Hematopoietic multipotent progenitor cell treated with erythropoietin and hydrocortisone succinate and interleukin-3 and kit ligand, for 4 days (in vitro differentiated cells): Measurements from ENCODE around the gene CELSR2.

Experiments used
- DNase-seq: peaks from one replicate; pipeline ENCODE4 v3.0.0-alpha.2; 2015

Gene CELSR2

DNA sequence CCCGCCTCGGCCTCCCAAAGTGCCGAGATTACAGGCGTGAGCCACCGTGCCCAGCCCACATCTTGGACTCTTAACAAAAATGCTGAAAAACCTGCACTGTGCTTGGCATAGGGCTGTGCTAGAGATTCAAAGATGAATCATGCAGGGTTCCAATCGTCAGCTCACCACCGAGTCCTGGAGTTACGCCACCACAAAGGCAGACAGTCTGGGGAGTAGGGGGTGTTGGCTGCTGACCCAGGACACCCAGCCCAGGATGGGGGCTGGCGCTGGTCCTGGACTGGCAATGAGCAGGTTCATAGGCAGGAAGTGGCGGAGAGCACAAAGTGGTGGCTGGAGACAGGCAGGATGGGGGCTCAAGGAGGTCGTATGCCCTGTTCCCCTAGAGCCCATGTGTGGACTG, 17.6 kb downstream of the CELSR2 start:
- DNase-seq = no peak

DNA sequence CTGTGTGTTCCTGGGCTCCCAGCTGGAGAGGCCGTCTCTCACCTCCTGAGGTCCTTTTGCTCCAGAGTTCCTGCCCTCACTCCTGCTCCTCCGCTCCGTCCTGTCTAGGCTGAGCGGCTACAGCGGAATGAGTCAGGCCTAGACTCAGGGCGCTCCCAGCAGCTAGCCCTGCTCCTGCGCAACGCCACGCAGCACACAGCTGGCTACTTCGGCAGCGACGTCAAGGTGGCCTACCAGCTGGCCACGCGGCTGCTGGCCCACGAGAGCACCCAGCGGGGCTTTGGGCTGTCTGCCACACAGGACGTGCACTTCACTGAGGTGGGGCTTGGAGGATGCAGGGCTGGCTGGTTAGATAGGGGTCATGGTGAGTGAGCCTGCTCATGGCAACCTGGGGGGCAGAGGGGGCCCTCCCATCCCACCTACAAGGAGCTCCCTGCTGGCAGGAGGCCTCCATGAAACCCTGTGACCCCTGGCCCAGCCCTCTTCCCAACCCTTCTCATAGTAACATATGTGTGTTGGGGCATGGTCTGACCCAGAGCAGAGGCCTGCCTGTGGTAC, 18.5 kb downstream of the CELSR2 start:
- no peak for DNase-seq

DNA sequence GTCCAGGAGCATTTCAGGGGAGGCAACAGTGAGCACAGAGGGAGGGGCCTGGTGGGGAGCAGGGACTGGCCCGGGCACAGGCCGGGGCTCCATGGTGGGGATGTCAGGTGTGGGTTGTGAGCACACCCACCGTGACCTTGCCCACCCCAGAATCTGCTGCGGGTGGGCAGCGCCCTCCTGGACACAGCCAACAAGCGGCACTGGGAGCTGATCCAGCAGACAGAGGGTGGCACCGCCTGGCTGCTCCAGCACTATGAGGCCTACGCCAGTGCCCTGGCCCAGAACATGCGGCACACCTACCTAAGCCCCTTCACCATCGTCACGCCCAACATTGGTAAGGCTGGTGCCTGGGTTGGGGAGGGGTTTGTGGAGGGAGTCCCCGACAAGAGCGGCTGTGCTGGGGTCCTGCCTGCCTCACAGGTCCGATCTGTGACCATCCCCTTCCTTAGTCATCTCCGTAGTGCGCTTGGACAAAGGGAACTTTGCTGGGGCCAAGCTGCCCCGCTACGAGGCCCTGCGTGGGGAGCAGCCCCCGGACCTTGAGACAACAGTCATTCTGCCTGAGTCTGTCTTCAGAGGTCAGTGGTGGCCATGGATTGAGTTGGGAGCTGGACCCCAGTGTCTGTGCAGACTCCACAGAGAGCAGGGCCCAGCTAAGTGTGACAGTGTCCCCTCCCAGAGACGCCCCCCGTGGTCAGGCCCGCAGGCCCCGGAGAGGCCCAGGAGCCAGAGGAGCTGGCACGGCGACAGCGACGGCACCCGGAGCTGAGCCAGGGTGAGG, 19.3 kb downstream of the CELSR2 start:
- DNase-seq = no peak

DNA sequence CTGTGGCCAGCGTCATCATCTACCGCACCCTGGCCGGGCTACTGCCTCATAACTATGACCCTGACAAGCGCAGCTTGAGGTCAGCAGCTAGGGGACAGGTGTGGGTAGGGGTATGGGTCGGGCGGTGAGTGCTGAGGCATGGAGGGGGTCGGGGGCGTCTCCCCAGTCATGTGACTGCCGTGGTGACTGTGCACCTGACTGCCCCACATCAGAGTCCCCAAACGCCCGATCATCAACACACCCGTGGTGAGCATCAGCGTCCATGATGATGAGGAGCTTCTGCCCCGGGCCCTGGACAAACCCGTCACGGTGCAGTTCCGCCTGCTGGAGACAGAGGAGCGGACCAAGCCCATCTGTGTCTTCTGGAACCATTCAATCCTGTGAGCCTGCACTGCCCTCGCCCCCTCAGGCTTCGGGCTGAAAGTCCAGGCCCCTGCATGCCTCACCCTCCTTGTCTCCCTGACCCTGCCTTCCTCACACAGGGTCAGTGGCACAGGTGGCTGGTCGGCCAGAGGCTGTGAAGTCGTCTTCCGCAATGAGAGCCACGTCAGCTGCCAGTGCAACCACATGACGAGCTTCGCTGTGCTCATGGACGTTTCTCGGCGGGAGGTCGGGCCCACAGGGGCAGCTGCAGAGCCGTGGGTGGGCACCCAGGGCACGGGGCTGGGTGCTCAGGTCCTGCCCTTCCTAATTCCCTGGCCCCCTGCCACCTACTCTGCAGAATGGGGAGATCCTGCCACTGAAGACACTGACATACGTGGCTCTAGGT, 20.1 kb downstream of the CELSR2 start:
- no peak for DNase-seq

DNA sequence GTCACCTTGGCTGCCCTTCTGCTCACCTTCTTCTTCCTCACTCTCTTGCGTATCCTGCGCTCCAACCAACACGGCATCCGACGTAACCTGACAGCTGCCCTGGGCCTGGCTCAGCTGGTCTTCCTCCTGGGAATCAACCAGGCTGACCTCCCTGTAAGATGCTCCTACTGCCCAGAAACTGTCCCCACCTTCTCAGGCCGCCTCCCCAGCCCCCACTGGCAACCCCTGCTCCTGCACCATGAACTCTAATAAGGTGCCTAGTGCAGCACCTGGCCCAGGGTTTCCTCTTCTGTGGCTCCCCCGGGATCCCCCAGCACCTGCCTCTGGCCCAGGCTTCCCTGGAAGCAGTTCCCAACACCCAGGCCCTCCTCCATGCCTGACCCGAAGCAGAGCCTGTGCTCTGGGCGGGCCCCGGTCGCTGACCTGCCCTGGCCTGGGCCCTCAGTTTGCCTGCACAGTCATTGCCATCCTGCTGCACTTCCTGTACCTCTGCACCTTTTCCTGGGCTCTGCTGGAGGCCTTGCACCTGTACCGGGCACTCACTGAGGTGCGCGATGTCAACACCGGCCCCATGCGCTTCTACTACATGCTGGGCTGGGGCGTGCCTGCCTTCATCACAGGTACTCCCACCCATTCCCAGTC, 20.8 kb downstream of the CELSR2 start:
- DNase-seq = no peak

DNA sequence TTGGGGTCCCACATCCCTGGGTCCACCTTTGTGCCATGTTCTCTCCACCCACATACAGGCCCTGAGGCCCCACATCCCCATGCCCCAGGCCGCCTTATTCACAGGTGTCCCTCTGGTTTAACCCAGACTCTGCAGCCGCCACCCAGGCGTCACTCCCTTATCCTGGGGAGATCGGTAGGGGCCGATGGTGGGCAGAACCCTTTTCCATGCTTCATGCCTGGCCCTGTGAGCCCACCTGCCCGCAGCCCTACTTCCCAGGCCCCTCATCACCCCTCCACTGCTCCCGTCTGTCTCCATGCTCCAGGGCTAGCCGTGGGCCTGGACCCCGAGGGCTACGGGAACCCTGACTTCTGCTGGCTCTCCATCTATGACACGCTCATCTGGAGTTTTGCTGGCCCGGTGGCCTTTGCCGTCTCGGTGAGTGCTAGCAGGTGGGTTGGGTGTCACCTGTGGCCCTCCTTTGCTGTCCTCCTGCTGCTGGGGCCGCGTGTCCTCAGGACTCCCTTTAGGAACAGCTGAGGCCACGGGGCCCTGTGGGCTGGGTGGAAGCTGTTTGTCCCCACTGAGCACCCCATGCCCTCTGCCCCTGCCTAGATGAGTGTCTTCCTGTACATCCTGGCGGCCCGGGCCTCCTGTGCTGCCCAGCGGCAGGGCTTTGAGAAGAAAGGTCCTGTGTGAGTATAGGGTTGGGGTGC, 21.4 kb downstream of the CELSR2 start:
- DNase-seq = no peak

DNA sequence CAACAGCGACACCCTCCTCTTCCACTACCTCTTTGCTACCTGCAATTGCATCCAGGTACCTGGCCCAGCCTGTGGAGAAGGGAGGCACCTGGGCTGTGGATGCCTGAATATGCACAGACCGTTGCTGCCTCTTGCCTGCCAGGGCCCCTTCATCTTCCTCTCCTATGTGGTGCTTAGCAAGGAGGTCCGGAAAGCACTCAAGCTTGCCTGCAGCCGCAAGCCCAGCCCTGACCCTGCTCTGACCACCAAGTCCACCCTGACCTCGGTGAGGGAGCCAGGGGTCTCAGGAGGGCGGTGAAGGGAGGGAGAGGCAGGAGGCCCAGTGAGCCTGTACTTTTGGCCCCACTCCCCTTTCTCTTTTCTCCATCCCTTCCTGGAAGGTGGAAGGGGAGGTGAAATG, 22.1 kb downstream of the CELSR2 start:
- DNase-seq = no peak

DNA sequence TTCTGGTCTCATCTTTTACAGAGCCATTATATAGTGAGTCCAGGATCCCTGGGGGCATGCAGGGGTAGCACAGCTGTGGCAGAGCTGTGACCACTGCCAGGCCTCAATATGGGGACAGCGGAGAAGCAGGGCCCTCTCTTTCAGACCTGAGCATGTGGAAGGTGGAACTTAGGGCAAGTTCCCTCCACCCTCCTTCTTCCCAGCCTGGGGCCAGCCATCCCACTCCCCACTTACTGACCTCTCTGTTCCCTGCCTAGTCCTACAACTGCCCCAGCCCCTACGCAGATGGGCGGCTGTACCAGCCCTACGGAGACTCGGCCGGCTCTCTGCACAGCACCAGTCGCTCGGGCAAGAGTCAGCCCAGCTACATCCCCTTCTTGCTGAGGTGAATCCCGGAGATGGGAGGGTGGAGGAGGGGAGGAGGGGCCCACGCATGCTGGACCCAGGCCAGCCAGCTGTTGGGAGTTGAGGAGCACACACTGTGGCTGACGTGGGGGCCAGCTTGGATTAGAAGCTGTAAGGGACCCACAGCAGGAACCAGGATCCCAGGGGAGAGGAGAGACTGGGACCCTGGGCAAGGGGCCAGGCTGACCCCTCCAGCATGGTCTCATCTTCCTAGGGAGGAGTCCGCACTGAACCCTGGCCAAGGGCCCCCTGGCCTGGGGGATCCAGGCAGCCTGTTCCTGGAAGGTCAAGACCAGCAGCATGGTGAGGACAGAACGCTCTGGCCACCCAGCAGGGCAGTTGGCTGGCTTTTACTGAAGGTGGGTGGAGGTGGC, 22.9 kb downstream of the CELSR2 start:
- no peak for DNase-seq

DNA sequence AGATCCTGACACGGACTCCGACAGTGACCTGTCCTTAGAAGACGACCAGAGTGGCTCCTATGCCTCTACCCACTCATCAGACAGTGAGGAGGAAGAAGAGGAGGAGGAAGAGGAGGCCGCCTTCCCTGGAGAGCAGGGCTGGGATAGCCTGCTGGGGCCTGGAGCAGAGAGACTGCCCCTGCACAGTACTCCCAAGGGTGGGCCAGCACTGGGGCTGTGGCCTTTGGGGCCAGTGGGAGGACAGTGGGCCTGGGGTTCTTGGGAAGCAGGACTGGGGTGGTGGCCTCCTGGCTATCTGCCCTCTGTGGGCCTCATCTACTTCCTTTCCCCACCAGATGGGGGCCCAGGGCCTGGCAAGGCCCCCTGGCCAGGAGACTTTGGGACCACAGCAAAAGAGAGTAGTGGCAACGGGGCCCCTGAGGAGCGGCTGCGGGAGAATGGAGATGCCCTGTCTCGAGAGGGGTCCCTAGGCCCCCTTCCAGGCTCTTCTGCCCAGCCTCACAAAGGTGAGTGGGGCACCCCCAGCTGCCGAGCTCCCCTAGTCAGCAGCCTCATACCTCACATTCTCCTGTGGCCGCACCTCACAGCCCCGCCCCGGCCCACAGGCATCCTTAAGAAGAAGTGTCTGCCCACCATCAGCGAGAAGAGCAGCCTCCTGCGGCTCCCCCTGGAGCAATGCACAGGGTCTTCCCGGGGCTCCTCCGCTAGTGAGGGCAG, 23.6 kb downstream of the CELSR2 start:
- no peak for DNase-seq

DNA sequence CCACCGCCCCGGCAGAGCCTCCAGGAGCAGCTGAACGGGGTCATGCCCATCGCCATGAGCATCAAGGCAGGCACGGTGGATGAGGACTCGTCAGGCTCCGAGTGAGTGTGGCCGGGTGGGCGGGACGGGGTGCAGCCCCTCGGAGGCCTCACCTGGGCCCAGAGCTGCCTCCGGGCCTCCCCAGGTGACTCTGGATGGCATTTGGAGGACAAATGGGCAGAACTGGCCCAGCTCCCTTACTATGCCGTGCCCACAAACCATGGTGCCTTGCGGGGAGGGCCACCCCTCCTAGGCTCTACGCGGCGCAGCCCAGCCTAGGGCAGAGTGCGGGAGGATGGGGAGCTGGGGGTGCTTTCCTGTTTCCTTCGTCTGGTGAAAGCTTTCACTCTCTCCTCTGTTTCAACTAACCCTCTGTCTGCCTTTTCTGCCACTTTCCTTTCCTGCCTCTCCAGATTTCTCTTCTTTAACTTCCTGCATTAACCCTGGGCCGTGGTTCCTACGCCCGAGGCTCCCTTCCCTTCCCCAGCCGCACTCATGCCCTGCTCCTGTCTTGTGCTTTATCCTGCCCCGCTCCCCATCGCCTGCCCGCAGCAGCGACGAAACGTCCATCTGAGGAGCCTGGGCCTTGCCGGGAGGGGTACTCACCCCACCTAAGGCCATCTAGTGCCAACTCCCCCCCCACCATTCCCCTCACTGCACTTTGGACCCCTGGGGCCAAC, 24.4 kb downstream of the CELSR2 start:
- DNase-seq = no peak

DNA sequence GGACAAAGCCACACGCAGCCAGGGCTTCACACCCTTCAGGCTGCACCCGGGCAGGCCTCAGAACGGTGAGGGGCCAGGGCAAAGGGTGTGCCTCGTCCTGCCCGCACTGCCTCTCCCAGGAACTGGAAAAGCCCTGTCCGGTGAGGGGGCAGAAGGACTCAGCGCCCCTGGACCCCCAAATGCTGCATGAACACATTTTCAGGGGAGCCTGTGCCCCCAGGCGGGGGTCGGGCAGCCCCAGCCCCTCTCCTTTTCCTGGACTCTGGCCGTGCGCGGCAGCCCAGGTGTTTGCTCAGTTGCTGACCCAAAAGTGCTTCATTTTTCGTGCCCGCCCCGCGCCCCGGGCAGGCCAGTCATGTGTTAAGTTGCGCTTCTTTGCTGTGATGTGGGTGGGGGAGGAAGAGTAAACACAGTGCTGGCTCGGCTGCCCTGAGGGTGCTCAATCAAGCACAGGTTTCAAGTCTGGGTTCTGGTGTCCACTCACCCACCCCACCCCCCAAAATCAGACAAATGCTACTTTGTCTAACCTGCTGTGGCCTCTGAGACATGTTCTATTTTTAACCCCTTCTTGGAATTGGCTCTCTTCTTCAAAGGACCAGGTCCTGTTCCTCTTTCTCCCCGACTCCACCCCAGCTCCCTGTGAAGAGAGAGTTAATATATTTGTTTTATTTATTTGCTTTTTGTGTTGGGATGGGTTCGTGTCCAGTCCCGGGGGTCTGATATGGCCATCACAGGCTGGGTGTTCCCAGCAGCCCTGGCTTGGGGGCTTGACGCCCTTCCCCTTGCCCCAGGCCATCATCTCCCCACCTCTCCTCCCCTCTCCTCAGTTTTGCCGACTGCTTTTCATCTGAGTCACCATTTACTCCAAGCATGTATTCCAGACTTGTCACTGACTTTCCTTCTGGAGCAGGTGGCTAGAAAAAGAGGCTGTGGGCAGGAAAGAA, 25.5 kb downstream of the CELSR2 start:
- DNase-seq = no peak

DNA sequence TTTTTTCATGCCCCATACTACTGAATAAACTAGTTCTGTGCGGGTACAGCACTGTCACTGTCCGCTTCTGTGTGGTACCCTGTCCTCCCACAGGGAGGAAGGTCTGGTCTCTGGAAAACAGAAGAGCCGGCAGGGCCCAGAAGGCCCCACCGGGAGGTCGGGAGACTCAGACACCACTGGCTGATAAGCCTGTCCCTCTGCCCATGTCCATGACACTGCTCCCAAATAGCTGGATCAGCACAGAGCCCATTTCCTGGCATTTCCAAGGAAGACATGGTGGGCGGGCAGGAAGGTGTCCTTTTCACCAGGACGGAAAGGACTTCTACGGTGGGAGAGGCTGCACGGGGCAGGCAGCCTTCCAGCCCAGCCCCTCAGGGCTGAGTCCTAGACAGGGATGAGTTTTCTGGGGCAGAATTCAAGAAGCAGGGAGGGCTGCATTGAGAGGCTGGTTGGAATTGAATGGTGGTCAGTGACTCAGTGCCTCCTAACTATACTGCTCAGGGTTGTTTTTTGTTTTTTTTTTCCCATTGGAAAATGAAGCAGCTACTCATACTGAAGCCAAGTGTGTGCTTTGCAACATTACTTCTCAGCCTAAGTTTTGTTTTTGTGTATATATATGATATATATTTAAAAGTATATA, 26.5 kb downstream of the CELSR2 start:
- DNase-seq = no peak

DNA sequence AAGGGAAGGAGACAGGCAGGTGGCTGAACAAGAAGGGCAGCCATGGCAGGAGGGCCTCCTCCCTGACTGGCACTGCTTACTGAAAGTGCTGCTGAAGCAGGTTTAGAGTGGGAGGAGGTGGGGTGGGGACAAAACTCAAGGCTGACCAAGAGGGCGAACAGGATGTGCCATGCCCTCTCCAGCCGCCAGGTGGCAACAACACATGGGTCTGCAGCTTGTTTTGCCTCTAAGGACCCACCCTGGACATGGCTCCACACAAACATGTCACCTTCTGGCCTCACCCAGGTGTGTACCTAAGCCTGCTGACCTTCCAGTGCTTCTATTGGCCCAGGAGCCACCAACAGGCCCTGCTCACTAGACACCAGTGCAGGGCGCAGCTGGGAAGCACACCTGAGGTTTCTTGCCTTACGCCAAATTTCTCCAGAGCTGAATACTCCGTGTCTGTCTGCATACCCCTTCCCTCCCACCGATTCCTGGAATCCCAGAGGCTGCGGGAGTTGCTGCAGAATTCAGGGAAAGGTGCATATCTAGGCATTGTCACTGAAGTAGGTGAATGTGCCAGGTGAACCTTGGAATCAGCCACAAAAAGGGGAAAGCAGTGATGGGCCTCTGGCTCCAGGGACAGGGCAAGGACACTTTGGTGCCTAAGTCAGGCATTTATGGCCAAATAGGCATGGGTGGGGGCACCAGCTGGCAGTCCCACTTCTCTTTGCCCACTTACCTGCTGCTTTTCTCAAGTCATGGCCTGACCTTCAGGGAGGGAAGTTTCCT, 28.3 kb downstream of the CELSR2 start:
- DNase-seq = peak; percentile 84

DNA sequence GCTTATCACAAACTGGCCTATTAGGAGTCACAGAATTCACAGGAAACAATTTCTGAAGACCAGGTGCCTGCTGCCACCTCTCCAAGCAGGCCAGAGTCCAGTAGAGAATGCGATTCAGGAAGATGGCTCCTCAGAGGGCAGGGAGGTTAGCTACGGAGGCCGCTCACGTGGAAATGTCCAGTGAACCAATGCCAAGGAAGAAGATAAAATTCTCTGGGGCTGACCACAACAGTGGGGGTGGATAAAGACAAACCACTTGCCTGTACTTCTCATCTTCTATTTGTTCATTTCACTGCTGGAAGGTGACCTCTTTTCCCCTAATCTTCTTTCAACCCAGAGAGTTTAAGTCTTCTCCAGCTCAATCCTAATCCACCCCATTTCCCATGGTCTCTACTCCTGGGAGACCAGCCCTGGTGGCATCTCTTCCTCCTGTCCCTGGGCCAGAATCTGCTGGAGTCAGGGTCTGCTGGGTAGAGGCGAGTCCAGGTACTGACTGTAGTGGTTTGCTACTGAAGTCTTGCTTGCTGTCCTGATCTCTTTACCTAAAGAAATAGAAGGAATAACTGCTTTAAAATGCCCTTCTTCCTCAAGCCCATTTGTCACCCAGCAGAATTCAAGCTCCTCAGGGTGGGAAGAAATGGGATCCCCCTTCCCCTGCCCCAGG, 30.4 kb downstream of the CELSR2 start:
- DNase-seq = no peak

DNA sequence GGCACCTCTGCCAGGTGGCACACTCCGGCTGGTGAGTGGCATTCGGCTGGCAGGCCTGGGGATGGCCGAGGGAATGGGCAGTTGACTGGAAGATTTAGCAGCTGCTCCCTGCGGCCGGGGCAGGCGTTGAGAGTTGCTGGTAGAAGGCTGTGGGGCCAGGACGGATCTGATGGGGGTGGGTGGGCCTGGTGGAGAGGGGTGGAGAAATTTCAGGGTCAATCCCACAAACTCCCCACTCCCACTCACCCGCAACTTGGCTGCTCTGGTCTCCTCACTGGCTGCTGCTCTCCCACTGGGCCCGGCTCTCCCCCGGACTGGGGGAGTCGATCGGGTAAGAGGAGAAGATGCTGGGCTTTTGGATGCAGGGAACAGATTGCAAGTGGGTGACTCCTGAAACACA, 31.5 kb downstream of the CELSR2 start:
- no peak for DNase-seq

DNA sequence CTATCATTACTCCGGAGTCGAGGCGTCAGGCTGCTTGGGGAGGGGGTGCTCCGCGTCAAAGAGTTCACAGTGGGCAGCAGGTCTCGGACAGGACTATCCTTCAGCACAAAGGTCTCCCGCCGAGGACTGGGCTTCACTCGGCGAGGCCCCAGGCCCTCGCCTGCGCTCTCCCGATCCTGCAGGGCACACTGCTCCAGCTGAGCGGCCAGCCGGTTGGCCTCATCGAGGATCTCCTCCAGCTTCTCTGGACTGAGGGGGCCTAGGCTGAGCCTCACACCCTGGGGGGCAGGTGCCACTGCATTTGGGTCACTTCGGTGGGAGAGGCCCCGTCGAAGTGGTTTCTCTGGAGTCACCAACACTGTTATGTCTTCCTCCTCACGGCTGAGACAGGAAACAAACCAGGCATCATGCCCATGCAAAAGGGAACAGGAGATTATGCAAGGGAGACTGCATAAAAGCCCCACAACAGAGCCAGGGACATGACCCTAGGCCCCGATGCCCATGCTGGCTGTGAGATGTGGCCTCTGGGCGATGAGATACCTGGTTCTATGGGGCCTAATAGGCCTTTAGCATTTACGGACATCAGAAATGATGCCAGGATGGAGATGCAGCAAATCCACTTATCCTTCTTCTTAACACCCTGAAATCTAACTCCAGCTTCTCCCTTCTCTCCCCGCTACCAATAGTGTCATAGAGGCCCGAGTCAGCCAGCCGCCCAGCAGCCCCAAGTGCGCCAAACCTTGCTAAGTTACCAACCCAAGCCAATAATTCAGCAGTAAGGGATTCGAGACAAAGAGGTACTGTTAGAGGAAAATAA, 32.5 kb downstream of the CELSR2 start:
- DNase-seq = peak; percentile 57

DNA sequence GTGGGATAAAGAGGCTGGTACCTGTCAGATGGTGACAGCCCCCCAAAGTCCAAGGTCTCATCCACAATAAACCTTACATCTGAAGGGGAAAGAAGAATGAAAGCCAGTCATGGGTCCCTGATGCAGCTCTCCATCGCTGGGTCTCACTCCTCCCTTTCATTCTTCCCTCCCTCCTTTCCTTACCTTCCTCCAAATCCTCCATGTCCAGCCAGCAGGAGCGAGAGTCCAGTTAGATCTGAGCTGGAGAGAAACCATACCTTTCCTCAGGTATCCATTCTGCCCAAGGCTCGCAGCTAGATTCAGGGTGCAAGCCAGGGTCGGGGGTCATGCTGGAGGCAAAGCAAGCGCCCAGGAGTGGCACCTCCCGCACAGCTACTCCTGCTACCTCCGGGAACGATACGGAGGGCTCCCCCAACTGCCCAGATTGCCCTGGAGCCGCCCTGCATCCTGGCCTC, 33.2 kb downstream of the CELSR2 start:
- no peak for DNase-seq
